ENCODE measurements around the gene GOLGA8S.
"Not testable (repeated sequence)": the region's sequence is repeated elsewhere in the genome, so short reads cannot be mapped to it uniquely, and the experiment has no call there.

Gene GOLGA8S

GRCh38 chr15:23399207-23399606, 44.7 kb downstream of the GOLGA8S start:
- DNase-seq = not testable (repeated sequence)

DNA sequence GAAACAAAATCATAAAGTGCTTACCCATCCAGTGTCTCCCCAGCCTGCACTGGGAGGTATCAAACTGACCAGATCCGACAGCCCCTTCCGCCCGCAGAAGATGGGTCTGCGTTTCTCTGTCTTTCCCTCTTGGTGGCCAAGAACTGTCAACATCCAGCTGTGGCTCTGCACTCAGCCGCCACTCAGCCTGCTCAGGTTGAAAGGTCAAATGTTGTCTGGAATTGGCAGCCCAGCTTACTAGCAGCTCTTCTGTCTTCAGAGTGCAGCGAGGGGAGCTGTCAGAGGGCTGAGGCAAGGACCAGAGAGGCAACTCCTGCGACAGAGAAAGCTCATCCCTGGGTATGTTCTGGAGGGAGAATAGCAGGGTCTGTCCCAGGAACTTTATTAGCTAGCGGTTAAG, 47.1 kb downstream of the GOLGA8S start:
- DNase-seq = no peak

- no peak for DNase-seq
Observed at GRCh38 chr15:23402140-23402539, 47.6 kb downstream of the GOLGA8S start.

DNA sequence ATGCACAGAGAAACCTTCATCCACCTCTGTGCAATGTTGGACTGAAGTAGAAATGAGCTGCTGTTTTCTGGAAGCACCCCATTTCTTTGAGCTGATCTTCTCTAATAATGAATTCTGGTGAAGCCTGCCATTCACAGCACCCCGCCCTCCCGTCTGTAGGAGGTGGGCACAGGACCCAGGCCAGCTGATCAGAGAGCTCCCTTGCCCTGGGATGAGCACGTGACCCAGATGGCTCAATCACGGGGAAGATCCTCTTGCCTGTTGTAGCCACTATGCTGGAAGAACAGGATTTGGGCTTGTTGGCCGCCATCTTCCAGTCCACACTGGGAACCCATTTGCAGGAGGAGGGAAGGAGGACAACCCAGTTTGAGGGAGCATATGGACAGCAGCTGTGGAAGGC, 48.0 kb downstream of the GOLGA8S start:
- no peak for DNase-seq

- DNase-seq = no peak
Observed at GRCh38 chr15:23403550-23403949, 49.0 kb downstream of the GOLGA8S start.

DNA sequence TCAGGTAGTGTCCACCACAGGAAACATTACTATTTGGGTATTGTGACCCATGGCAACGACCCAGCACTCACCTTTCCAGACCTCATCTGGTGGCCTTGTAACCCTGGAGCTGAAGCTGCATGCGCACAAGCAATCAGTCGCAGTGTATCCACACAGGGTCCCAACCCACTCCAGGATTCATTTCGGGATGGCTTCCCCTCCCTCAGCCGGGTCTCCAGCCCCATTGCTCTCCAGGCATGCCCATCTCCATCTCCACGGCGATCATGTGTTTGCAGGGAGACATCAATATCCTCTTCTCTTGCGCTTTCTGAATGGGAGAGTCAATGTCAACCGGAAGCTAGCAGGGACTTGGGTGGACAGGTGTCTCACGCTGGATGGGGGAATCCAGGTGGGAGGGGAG, 57.3 kb downstream of the GOLGA8S start:
- DNase-seq = no peak

DNA sequence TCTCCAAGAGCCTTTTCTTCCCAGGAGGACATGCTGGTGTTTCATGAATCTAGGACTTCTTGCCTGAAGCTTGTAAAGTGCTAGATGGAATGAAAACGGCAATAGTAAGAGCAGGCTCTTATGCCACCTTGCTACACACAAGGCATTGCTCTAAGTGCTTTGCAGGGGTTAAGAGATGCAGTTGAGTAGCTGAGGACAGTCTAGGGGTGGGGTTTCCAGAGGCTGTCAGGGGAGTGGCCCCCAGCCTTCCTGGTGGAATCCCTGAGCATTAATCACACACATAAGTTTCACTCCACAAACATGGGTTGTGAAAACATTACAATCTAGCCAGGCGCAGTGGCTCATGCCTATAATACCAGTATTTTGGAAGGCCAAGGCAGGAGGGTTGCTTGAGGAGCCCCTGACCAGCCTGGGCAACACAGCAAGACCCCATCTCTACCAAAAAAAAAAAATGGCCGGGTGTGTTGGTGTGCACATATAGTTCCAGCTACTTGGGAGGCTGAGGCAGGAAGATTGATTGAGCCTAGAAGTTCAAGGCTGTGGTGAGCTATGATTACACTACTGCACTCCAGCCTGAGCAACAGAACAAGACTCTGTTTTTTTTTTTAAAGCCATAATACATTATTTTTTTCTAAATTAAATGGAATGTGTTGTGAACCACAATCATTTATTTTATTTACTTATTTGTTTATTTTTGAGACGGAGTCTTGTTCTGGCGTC, 58.5 kb downstream of the GOLGA8S start:
- DNase-seq = not testable (repeated sequence)
